Ovary (tissue), 9 donors: ENCODE data around the gene ZZZ3. TPM values are rescaled to one million over a fixed set of nuclear protein-coding genes. Genes with fewer than 3 reads are reported as not detected.
"Not testable (repeated sequence)": the region's sequence is repeated elsewhere in the genome, so short reads cannot be mapped to it uniquely, and the experiment has no call there.

Source experiments
- DNase-seq, 5 donors: peaks; one replicate each; pipeline ENCODE4 v3.0.0-alpha.2; 2019 to 2020
- H3K27ac ChIP-seq, 2 donors: fragments of 200-600 bp; one replicate each; pipeline versions ENCODE4 v1.5.1 to v1.8.0; 2019 to 2022
- H3K27me3 ChIP-seq: fragments of 200-600 bp; one replicate; pipeline ENCODE4 v1.8.0; 2022
- H3K36me3 ChIP-seq: fragments of 200-600 bp; sonication (generic); one replicate; pipeline ENCODE4 v1.5.1; 2019
- H3K4me1 ChIP-seq: one replicate; pipeline ENCODE4 v1.8.1; 2013; ENCODE audit warnings: mild to moderate bottlenecking, moderate library complexity; ENCODE audit not compliant: insufficient read depth
- H3K4me3 ChIP-seq: fragments of 200-600 bp; sonication (generic); one replicate; pipeline ENCODE4 v1.5.1; 2017
- H3K9me3 ChIP-seq, 2 donors: fragments of 200-600 bp in 1 of 2; sonication (generic) in 1 of 2; one replicate each; pipeline versions ENCODE4 v1.5.1 to v1.8.1; 2013 to 2019; ENCODE audit warnings: mild to moderate bottlenecking in 1 of 2, moderate library complexity in 1 of 2
- CTCF ChIP-seq, 3 donors: fragments of 450-650 bp in 2 of 3; fragments of 200-600 bp in 1 of 3; IDR thresholded peaks; one replicate each; pipeline versions ENCODE4 v1.5.1 to v1.8.0; 2016 to 2022; ENCODE audit warnings: antibody characterized with exemption in 3 of 3, mild to moderate bottlenecking in 1 of 3
- EP300 ChIP-seq: sonication (generic); formaldehyde crosslinking; IDR thresholded peaks from one replicate; pipeline ENCODE4 v1.6.1; 2017; ENCODE audit warnings: antibody characterized with exemption
- POLR2A ChIP-seq: fragments of 450-650 bp; IDR thresholded peaks from one replicate; pipeline ENCODE4 v1.6.1; 2017; ENCODE audit warnings: antibody characterized with exemption, mild to moderate bottlenecking, moderate library complexity
- WGBS, 3 donors: extraction: QIAGEN DNeasy Blood & Tissue Kit in 1 of 3; methylation state at CpG; one replicate each; pipeline versions ENCODE4 v1.1.5 to v1.1.7; 2013 to 2017; 5-methylcytosine and 5-hydroxymethylcytosine counted together
- intact Hi-C, 4 donors: fragments of 100-400 bp; cut with DNase I; formaldehyde crosslinking; loops; one replicate each; pipeline versions ENCODE4 v1.11.0 to v1.15.1; 2022 to 2023
- polyA plus RNA-seq, 2 donors: library from polyadenylated mRNA; stranded (reverse); fragments of 200-250 nt in 1 of 2; fragments of 350-450 nt in 1 of 2; fragmentation: Illumina TruSeq in 1 of 2; extraction: RNeasy Lipid Tissue Mini Kit (QIAGEN cat#74804) in 1 of 2; gene quantifications; one replicate each; pipeline ENCODE4 v1.2.3, GENCODE V29; 2013 to 2014
- total RNA-seq, 7 donors: library from RNA; depleted of rRNA in 2 of 7; stranded (reverse); fragments of >200 nt in 2 of 7; fragmentation: NEBNext Ultra II Directional in 3 of 7; extraction: Animal tissue kit (Norgen Biotek cat#: 25700) in 3 of 7; gene quantifications; one replicate each; pipeline versions ENCODE4 v1.1.0 to v1.2.4, GENCODE V29; 2016 to 2023
- donor health status: DM: no; HTN: no; CAD: no; lungs with moderate emphysema.
- donor health status: DM: no; HTN: no; CAD: no.
- donor health status: Bipolar disorder and iron deficiency.
- donor health status: DM: yes; HTN: yes; CAD: no.
- donor health status: DM: no; HTN: no; CAD: no.
- donor health status: DM: yes; HTN: yes; CAD: no.

ZZZ3 gene
- total and polyA plus RNA-seq, 9 donors = 16.6 to 65.4 (median 53.0) TPM

- Histone ChIP-seq H3K4me3 (no peak overlapping the region), H3K36me3 (no peaks in the 10 kb centered on the region), H3K27ac (no peak overlapping the region), H3K4me1 (no peaks in the 10 kb centered on the region), H3K27me3 (no peaks in the 10 kb centered on the region), H3K9me3 (no peaks in the 10 kb centered on the region)
- intact Hi-C loops = no loop called here
- no peak for DNase-seq
- TF ChIP-seq EP300 = no peak
- no peak for TF ChIP-seq CTCF (IDR thresholded peaks at IDR 0.05)
- TF ChIP-seq POLR2A = no peak
- 96 to 98% (median 97%) methylated on average over 4 of the region's 4 CpGs for WGBS, 3 donors
Observed at GRCh38 chr1:77716065-77716464, 33.6 kb upstream of the ZZZ3 start.

GRCh38 chr1:77709727-77710126, 27.3 kb upstream of the ZZZ3 start:
- no peak for TF ChIP-seq CTCF (IDR thresholded peaks at IDR 0.05)
- no peak for DNase-seq
- Histone ChIP-seq H3K27ac (no peak overlapping the region), H3K9me3 (no peaks in the 10 kb centered on the region), H3K36me3 (no peaks in the 10 kb centered on the region), H3K4me1 (no peaks in the 10 kb centered on the region), H3K27me3 (no peaks in the 10 kb centered on the region), H3K4me3 (no peak overlapping the region)
- WGBS, 3 donors = 89 to 90% (median 89%) methylated on average over 3 of the region's 3 CpGs
- intact Hi-C loops = no loop called here

- H3K36me3 ChIP-seq = no peaks in the 10 kb centered on the region
- TF ChIP-seq CTCF (IDR thresholded peaks at IDR 0.05) (no peak), EP300 (no peak), POLR2A (no peak)
Observed at GRCh38 chr1:77706321-77706720, 23.9 kb upstream of the ZZZ3 start.

GRCh38 chr1:77704736-77705135, 22.3 kb upstream of the ZZZ3 start:
- intact Hi-C loops = no loop called here
- H3K36me3 ChIP-seq = no peaks in the 10 kb centered on the region
- no peaks in the 10 kb centered on the region for H3K27me3 ChIP-seq
- H3K9me3 ChIP-seq = no peaks in the 10 kb centered on the region
- DNase-seq = no peak
- no peak overlapping the region for H3K4me3 ChIP-seq
- no peaks in the 10 kb centered on the region for H3K4me1 ChIP-seq
- no peak for TF ChIP-seq EP300
- TF ChIP-seq POLR2A = no peak
- no peak for TF ChIP-seq CTCF (IDR thresholded peaks at IDR 0.05)
- WGBS, 3 donors = 70 to 78% (median 75%) methylated on average over 2 of the region's 2 CpGs
- H3K27ac ChIP-seq = no peak overlapping the region

More at GRCh38 chr1:77706321-77706720, 23.9 kb upstream of the ZZZ3 start:
- WGBS, 3 donors = 95 to 97% (median 95%) methylated on average over 4 of the region's 4 CpGs
- Histone ChIP-seq H3K9me3 (no peaks in the 10 kb centered on the region), H3K27me3 (no peaks in the 10 kb centered on the region), H3K27ac (no peak overlapping the region), H3K4me1 (no peaks in the 10 kb centered on the region), H3K4me3 (no peak overlapping the region)
- intact Hi-C loops = no loop called here
- DNase-seq = no peak

- H3K36me3 ChIP-seq, H3K9me3 ChIP-seq, H3K27me3 ChIP-seq, H3K4me1 ChIP-seq, intact Hi-C loops, H3K4me3 ChIP-seq, H3K27ac ChIP-seq, DNase-seq: not testable (repeated sequence)
- 93 to 98% (median 97%) methylated on average over 1 of the region's 1 CpG for WGBS, 3 donors
Observed at GRCh38 chr1:77699673-77700072, 17.2 kb upstream of the ZZZ3 start.
